GM11168 (cell line): ENCODE data around the gene FLNA.

Experiments used
- in situ Hi-C: fragments of 300-500 bp; cut with MboI; formaldehyde crosslinking; loops from one replicate; pipeline ENCODE4 v1.12.0; 2022; ENCODE audit warnings: low sequenced_read_pairs; ENCODE audit not compliant: unreplicated experiment

FLNA gene

DNA sequence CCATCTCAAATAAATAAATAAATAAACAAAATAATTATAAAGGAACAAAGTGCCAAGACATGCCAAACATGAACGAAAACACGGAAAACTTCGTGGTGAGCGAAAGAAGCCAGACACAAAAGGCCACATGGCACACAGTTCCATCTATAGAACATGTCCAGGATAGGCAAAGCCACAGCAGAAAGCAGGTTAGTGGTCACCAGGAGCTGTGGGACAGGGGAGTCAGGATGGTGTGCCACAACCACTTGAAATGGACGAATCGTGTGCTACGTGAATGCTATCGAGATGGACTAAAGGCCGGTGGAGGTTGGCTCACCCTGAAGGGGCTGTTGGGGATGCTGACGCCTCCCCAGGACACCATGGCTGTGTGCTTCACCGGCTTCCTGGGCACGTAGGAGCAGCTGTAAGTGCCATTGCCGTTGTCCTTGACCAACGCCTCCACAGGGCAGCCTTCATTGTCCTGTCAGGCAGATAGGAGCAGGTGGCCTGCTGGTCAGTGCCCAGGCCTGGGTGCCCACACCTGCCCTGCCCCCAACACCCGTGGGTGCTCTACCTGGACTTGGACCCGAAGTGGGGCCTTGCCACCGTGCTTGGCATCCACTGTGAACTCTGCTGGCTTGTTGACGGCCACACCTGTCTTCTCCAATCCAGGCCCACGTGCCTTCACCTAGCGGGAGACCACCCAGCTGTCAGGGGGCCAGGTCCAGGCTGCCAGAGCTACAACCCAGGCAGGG is 10.6 kb downstream of the FLNA start:
- in situ Hi-C loops: no loop called here

DNA sequence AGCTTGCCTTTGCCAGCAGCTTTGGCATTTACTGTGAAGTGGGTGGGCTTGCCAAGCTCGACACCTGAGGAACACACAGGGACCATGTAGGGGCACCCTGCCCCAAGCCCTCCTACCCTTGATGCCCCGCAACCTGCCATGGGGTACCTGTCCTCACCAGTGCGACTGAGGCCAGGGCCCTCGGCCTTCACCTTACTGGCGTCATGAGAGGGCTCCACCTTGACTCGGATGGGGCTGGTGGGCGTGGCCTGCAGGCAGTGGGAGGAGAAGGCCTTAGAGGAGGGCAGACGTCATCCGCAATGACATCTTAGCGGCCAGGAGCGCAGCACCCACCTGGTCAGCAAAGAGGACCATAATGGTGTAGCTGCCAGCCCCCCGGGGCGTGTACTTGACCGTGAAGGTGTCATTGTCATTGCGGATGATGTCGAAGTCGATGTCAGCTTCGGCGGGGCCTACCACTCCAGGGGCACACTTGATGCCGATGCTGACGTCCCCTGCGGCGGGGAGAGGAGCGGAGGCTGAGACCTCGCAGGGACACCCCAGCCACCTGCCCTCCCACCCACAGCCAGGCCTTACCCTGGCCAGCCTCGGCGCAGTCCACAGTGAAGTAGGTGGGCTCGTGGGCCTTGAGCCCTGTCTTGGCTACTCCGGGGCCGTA is 12.2 kb downstream of the FLNA start:
- in situ Hi-C loops: no loop called here

DNA sequence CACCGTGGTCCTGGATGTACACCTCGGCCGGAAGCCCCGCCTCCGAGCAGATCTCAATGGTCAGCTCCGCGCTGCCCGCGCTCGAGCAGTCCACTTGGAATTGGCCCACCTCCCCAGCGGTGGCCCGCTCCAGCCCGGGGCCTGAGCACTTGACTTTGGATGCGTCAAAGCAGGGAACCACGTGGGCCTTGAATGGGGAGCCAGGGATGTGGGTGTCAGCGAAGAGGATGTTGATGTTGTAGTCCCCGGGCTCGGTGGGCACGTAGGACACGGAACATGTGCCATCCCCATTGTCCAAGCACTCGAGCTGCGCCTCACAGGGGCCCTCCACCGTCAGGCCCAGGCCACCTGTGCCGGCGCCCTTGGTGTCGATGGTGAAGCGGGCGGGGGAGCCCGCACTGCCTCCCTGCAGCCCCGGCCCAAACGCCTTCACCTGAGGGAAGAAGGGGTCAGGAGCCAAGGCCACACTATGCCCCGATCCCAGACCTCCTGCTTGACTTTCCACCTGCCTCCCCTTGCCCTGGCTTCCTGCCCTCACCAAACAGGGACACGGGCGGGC is 14.2 kb downstream of the FLNA start:
- in situ Hi-C loops: no loop called here

DNA sequence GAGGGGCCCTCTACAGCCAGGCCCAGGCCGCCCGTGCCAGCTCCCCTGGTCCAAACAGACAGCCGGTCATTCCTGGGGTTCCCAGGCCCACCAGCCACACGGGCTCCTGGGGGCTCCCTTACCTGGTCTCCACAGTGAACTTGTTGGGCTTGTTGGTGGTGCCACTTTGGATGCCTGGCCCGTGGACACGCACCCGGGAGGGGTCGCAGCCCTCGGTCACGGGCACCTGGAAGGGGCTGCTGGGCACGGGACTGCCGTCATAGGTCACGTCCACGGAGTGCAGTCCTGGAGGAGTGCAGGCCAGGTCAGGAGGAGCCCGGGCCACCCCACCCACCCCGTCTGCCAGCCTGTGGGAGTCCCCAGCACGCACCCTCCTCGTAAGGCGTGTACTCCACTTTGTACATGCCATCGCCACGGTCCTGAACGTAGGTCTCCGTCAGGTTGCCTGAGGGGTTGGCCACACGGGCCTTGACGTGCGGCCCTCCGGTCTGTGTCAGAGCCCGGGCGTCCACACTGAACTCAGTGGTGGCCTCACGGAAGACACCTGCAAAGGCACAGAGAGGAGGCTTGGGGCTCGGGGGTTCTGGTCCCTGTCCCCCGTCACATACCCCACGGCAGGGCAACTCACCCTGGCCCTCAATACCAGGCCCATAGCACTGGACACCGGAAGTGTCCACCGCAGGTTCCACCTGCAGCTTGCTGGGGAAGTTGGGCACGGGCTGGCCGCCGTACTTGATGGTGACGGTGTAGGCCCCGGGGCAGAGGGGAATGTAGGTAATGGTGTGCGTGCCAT is 14.9 kb downstream of the FLNA start:
- in situ Hi-C loops: no loop called here

DNA sequence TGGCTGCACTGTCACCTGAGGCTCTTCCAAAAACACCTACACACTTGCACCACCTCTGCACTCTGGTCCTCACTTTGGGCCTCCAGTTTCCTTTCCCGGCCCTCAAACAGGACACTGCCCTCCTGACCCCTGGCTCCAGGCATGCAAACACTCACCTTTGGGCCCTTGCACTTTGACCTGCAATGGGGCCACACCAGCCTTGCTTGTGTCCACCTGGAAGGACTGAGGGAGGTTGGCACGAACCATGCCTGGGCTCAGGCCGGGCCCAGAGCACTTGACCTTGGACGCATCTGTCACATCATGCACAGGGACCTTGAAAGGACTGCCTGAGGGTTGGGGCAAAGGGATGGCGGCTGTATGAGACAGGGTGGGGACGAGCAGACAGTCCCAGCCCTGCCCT is 15.6 kb downstream of the FLNA start:
- in situ Hi-C loops: no loop called here

DNA sequence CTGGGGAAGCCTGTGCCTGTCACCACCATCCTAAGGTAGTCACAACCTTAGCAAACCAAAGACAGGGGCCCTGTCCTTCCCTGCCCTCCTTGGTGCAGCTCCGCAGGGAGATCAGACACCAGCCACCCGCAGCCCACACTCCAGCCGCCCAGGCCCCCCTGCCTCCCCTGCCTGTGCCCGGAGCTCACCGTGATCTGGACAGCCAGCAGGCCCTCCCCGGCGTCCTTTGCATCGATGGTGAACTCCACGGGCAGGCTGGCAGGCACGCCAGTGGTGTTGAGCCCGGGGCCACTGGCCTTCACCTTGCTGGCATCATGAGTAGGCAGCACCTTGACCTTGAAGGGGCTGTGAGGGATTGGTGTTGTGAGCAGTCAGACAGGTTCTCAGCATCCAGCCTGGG is 16.4 kb downstream of the FLNA start:
- in situ Hi-C loops: no loop called here

DNA sequence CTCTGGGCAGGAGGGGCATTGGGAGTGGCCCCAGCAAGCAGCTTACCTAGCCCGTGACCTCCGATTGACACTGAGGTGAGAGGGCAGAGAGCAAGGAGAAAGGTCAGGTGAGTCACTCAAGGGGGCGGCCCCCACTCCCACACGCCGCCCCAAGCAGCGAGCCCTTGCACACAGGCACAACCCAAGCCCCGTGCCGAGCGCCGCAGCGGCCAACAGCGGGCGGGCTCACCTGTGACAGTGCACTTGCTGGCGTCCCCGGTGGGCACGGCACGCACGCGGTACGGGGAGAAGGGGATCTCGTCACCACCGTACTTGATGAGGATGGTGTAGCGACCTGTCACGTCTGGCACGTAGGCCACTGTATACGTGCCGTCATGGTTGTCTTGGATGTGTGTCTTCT is 17.2 kb downstream of the FLNA start:
- in situ Hi-C loops: no loop called here

DNA sequence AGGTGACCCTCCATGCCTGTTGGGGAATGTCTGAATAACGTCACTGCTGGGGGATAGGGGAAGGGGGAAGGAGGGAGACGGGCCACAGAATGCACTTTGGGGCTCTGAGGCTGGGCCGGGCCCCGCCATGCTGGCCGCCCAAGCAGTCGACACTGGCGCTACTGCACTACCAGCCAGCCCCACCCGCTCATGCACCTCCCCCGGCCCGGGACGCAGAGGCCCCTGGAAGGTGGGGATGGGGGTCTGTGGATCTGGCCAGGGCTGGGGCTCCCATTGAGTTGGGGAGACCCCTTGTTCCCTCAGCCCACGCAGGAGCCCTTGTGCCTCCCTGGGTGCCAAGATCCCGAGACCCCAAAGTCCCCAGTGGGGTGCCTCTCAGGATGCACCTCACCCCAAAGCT is 17.8 kb downstream of the FLNA start:
- in situ Hi-C loops: no loop called here

DNA sequence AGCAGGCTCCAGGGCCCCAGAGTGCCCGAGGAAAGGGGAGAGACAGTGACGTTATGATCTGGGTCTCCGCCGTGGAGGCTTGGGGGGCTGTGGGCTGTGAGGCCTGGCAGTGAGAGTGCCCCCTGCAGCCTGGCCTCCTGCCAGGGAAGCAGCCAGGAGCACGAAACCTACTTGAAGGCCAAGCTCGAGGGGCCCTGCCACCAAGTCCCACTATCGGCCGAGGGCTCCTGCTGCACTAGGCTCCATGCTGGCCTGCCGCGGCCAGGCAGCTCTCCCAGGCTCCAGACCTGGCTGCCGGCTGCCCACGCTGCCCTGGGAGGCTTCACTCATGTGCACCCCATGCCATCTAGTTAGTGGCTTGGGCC is 18.7 kb downstream of the FLNA start:
- in situ Hi-C loops: no loop called here

DNA sequence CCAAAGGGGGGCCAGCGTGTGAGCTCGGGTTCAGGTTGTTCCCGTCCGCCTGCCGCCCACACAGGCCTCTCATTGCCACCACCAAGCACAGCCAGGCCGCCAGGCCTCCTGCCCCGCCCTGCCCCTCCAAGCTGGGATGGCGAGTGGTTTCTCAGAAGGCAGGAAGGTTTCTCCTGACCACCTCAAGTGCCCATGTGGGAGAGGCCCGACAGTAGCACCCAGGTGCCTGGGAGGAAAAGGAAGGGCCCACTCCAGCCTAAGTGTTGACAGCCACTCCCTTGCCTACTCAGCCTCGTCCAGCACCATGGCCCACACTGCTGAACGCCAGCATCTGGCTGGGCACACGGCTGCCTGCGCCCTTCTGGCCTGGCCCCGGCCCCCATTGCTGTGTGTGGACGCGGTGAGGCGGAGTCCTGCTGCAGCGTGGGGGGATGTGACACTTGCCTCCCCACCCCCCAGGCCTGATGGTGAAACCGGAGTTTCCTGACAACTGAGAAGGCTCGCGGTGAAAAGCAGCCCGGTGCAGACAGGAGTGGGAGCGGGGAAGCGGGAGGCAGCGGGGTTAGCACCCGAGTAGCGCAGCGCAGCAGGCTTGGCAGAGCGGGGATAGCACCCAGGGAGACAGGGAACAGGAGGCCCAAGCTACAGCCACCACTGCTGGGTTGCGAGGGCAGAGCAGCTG is 19.2 kb downstream of the FLNA start:
- in situ Hi-C loops: no loop called here

DNA sequence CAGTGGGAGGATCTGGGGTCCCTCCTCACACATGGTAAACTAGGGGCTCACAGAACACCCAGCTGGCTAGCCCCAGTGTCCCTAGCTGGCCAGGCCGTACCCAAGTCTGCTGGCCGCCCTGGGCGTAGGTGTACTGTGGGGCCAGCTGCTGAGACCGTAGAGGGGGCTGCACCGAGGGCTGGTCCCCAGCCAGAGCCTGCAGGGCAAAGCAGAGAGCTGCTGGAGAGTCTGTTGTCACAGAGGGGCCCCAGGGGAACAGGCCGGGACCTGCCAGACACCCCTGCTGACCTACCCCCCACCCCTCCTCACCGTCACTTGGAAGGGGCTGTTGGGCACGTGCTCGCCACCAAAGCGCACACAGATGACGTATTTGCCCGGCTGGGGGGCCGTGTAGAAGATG is 19.9 kb downstream of the FLNA start:
- in situ Hi-C loops: no loop called here

DNA sequence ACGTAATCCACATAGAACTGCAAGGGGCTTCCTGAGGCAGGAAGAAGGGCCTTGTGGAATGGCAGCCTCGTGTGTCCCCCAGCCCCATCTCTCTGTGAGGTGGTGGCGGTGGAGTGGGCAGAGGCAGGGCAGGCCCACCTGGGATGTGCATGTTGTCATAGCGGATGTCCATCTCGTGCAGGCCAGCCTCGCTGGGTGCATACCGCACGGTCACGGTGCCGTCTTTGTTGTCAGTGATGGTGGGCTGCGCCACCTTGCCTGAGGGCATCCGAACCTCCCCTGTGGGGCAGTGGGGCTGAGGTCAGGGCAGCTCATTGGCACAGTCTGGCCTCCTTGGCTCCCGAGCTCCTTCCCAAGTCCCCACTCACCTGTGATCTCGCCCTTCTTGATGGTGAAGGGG is 20.4 kb downstream of the FLNA start:
- in situ Hi-C loops: no loop called here

DNA sequence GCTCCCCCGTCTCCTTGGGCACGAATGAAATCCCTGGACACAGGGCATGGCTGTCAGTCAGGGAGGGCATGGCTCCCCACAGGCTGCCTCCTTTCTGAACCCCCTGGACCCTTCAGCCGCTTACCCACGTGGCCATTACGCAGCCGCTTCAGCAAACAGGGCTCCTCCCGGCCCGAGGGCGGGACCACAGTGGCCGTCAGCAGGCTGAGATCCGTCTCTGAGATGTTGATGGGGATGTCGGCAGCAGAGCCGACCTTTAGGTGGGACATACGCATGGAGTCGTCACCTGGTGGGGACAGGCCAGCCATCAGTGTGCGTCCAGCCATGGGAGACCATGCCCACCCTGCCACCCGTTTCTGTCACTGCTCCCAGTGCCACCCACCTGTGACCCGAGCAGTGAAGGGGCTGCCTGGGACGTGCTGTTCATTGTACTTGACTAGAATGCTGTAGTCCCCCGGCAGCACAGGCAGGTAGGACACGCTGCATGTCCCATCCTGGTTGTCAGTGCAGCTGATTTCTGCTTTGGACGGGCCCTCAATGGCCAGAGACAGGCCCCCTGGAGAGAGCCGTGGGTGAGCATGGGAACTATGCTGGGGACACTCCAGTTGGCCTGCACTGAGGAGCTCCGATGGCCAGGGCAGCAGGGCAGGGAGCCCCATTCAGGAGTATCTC is 21.1 kb downstream of the FLNA start:
- in situ Hi-C loops: no loop called here

DNA sequence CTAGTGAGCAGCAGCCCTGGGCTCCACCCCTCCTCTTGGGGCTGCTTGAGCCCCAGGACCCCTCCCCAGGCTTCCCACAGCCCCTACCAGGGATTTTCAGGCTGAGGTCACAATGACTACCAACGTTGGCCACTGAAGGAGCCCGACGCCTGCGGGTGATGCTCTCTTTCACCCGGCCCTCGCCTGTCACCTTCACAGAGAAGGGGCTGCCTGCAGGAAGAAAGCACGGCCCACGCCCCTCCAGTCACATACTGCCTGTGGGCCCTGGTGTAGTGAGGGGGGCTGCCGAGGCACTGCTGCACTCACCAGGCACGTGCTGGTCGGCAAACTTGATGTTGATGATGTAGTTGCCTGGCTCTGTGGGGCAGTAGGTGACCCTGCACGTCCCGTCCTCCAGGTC is 22.0 kb downstream of the FLNA start:
- in situ Hi-C loops: no loop called here

DNA sequence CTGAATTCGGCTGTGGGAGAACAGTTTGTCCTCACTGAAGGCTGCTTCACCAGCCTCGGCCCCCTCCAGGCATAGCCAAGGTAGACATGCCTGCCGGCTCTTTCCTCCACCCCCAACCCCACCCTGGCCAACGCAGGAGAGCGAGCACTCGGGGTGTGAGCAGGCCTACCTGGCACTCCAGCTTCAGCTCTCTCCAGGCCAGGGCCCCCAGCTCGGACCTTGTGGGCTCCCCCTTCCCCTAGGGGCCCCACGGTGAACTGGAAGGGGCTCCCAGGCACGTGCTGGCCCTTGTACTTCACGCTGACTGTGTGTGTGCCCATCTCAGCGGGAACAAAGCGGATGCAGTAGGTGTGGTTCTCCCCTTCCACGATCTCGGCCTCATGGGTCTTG is 22.4 kb downstream of the FLNA start:
- in situ Hi-C loops: no loop called here

DNA sequence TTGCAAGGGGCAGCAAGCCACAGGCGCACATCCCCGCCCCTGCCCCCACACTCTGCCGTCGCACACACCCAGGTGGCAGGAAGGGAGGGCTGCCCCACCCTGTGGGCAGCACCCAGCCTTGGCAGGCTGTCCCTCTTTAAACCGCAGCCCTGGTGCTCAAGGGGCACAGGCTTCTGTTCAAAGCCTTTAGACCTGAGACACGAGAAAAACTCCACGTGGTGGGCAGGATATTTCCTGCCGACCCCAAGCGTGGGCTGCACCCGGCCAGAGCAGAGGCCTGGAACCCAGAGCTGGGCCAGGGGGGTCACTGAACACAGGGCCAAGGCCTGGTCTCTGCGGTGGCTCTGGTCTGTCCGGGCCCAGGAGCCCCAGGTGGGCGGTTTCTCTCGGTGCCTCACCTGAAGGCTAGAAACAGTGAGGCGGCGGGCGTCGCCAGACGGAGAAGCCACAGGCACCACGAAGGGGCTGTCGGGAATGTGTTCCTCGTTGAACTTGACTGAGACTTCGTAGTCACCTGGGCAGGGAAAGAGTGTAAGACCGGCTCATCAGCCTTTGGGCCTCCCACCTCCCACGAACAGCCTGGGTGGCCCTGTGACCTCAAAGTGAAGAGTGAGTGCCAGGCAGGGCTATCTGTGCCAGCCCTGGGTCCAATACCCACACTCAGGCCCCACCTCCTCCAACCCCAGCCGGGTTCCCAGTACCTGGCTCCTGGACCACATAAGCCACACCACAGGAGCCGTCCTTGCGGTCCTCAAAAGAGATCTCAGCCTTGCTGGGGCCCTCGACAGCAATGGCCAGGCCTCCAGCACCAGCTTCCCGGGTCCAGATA is 23.0 kb downstream of the FLNA start:
- in situ Hi-C loops: no loop called here

DNA sequence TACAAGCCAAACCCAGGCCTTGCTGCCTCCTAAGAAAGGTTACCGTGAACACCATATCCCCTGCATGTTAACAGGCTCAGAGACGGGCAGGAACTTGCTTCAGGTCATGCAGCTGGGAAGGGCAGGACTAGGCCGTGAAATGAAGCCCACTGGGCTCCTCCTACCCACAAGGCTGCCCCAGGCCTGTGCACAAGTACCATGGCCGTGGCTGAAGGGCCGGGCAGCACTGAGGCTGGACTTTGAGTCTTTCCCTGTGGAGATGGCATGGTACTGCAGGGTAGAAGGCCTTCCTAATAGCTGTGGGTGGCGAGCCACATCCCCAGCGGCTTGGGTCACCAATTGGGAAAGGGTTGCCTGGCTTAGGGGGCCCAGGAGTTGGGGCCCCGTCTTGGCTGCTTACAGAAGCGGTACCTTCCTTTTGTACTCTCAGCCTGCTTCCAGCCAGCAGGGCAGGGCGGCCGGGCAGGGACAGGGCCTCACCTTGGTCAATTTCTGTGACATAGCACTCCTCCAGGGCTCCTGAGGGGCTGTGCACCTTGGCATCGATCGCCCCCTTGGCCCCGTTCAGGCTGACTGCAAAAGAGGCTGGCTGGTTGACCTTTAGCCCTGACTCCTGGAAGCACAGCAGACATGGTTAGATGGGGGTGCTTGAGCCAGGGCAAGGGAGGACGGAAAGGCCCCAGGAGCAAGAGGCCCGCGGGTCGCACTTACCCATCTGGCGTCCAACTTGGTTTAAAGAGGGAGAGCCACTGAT is 23.8 kb downstream of the FLNA start:
- in situ Hi-C loops: no loop called here

DNA sequence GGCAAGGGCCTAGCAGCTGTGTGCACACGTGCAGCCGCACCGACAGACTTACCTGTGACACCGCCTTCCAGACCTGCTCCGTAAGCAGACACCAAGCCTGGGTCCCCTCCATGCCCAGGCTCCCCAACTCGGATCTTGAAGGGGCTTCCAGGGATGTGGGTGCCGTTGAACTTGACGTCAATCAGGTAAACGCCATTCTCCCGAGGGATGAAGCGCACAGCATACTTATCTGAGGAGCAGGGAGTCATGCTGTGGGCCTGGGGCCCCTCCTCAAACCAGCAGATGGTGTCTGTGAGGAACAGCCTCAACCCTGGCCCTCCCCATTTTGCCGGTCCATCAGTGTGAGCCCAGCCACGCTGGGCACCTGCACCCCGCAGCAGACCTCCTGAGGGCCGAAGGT is 24.5 kb downstream of the FLNA start:
- in situ Hi-C loops: no loop called here
